Osteoblast (primary cell): ENCODE data around the gene MED10. TPM values are rescaled to one million over a fixed set of nuclear protein-coding genes. Genes with fewer than 3 reads are reported as not detected.

Experiments used
- DNase-seq: peaks from one replicate; pipeline ENCODE4 v3.0.0; 2011; ENCODE audit warnings: low spot score, mixed read lengths; ENCODE audit not compliant: insufficient read length; ENCODE audit errors: missing footprints
- H2AFZ ChIP-seq: 2 replicates; pipeline ENCODE4 v1.6.0; 2011; ENCODE audit warnings: mild to moderate bottlenecking, low read length
- H3K27ac ChIP-seq: 2 replicates; pipeline ENCODE4 v1.5.1; 2011; ENCODE audit warnings: mild to moderate bottlenecking, low read depth, low read length, moderate library complexity
- H3K27me3 ChIP-seq: 2 replicates; pipeline ENCODE4 v1.6.0; 2012; ENCODE audit warnings: mild to moderate bottlenecking, control low read depth, inconsistent platforms, low read length, moderate library complexity; ENCODE audit not compliant: insufficient read depth
- H3K36me3 ChIP-seq: 2 replicates; pipeline ENCODE4 v1.5.1; 2011; ENCODE audit warnings: mild to moderate bottlenecking, low read length, control low read depth, moderate library complexity; ENCODE audit not compliant: insufficient read depth
- H3K4me1 ChIP-seq: 2 replicates; pipeline ENCODE4 v1.5.1; 2011; ENCODE audit warnings: mild to moderate bottlenecking, low read length, control low read depth, moderate library complexity; ENCODE audit not compliant: insufficient read depth
- H3K4me2 ChIP-seq: 2 replicates; pipeline ENCODE4 v1.6.0; 2011; ENCODE audit warnings: mild to moderate bottlenecking, low read length; ENCODE audit not compliant: insufficient read depth
- H3K4me3 ChIP-seq: fragments of 200-600 bp; sonication (generic); 3 replicates; pipeline ENCODE4 v1.5.1; 2012; ENCODE audit warnings: mild to moderate bottlenecking, low read length, inconsistent platforms; ENCODE audit not compliant: insufficient read depth
- H3K79me2 ChIP-seq: 2 replicates; pipeline ENCODE4 v1.6.0; 2012; ENCODE audit warnings: mild to moderate bottlenecking, low read length, control low read depth, inconsistent platforms; ENCODE audit not compliant: insufficient read depth
- H3K9me3 ChIP-seq: 2 replicates; pipeline ENCODE4 v1.5.1; 2011; ENCODE audit warnings: low read depth, low read length, control low read depth
- H4K20me1 ChIP-seq: 2 replicates; pipeline ENCODE4 v1.6.0; 2012; ENCODE audit warnings: mild to moderate bottlenecking, low read length, control low read depth; ENCODE audit not compliant: insufficient read depth
- total RNA-seq: library from RNA; depleted of rRNA; stranded (reverse); fragments of >200 nt; gene quantifications from 2 replicates; pipeline ENCODE4 v1.2.3, GENCODE V29; 2012
- TF ChIP-seq, protein P1 (sequence below): IDR thresholded peaks from 2 replicates; pipeline ENCODE4 v1.5.1; 2011; ENCODE audit warnings: mild to moderate bottlenecking, low read depth, low read length, moderate library complexity; ENCODE audit errors: extremely low read depth

MED10 gene
- total RNA-seq, 1 donor = 13.4 TPM

GRCh38 chr5:6373081-6373846, 5.1 kb downstream of the MED10 start:
- Histone ChIP-seq H3K27me3 (no peaks in the 10 kb centered on the region), H3K4me1 (peaks cover 9% of the 10 kb centered on the region), H3K36me3 (peaks cover 76% of the 10 kb centered on the region), H3K27ac (no peak overlapping the region), H3K9me3 (no peaks in the 10 kb centered on the region), H4K20me1 (peaks cover 29% of the 10 kb centered on the region), H3K79me2 (peaks cover 46% of the 10 kb centered on the region), H3K4me2 (no peak overlapping the region), H2AFZ (no peak overlapping the region), H3K4me3 (no peak overlapping the region)
- DNase-seq = peak; percentile 63
- TF ChIP-seq, protein P1, sequence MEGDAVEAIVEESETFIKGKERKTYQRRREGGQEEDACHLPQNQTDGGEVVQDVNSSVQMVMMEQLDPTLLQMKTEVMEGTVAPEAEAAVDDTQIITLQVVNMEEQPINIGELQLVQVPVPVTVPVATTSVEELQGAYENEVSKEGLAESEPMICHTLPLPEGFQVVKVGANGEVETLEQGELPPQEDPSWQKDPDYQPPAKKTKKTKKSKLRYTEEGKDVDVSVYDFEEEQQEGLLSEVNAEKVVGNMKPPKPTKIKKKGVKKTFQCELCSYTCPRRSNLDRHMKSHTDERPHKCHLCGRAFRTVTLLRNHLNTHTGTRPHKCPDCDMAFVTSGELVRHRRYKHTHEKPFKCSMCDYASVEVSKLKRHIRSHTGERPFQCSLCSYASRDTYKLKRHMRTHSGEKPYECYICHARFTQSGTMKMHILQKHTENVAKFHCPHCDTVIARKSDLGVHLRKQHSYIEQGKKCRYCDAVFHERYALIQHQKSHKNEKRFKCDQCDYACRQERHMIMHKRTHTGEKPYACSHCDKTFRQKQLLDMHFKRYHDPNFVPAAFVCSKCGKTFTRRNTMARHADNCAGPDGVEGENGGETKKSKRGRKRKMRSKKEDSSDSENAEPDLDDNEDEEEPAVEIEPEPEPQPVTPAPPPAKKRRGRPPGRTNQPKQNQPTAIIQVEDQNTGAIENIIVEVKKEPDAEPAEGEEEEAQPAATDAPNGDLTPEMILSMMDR = no peak

DNA sequence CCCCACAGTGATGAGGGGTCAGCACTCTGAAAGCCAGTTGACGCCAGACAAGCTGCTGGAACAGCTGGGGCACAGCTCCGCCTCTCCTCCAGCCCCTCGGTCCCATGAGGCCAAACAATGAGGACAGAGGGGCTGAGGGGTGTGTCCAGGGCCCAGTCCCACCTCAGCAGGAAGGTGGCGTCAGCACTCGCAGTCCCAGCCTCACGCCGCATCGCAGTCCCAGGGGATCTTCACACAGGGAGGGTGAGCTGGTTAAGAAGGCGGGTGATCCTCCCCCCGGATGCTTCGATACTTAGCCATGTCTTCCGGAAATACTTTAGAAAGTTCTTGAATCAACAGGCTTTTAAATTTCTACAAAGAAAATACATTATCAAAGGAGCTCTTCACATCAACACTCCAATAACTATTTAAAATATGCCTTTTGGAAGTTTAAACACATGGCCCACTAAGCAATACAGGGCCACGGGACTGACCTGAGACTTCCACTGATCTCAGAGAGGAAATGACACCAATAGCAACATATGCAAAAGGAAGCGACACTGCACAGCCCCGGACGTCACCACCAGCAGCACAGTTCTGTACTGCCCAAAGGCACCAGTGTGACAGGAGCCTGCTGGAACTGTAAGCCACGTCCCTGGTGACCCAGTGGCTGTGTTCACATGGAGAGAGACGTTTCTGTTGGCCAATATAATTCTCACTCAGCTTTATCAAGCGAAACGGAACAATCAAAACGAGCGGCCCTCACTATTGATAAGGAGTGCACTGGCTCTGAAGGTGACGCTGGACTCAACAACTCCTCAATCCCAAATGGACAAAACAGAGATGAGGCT, 5.9 kb downstream of the MED10 start:
- Histone ChIP-seq H3K27me3 (no peaks in the 10 kb centered on the region), H3K4me2 (no peak overlapping the region), H4K20me1 (peaks cover 26% of the 10 kb centered on the region), H3K36me3 (peaks cover 76% of the 10 kb centered on the region), H2AFZ (no peak overlapping the region), H3K4me1 (peaks cover 7% of the 10 kb centered on the region), H3K9me3 (no peaks in the 10 kb centered on the region), H3K79me2 (peaks cover 38% of the 10 kb centered on the region), H3K27ac (no peak overlapping the region), H3K4me3 (no peak overlapping the region)
- peak; percentile 44 for DNase-seq
- TF ChIP-seq, protein P1 = no peak

DNA sequence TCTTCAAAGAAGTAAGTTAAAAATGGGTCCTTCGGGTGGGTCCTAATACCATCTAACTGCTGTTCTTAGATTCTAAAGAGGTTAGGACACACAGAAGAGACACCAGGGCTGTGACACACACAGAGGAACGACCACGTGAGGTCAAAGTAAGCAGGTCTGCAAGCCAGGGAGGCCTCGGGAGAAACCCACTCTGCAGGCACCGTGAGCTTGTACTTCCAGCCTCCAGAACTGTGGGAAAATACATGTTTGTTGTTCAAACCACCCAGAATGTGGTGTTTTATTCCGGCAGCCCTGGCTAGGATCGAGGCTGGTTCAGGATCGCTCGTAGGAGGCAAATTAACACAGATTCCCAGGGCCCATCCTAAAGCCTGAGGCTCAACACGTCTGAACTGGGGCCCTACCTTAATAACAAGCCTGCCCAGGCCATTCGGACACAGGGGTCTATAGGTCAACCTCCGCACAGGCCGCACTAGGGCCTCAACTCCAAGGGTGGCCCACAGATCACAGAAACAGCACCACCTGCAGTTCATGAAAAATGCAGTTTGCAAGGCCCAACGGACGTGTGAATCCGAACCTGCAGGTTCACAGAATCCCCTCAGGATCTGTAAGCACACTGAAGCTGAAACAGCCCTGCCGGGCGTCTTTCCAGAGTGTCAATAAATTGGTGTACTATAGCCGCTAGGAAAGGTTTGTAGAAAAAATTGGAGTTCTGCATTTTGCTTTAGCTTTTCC, 7.1 kb downstream of the MED10 start:
- no peak overlapping the region for H3K4me3 ChIP-seq
- no peak overlapping the region for H3K4me2 ChIP-seq
- H3K9me3 ChIP-seq = no peaks in the 10 kb centered on the region
- H3K27ac ChIP-seq = no peak overlapping the region
- H3K36me3 ChIP-seq = peaks cover 70% of the 10 kb centered on the region
- no peaks in the 10 kb centered on the region for H3K27me3 ChIP-seq
- peaks cover 19% of the 10 kb centered on the region for H4K20me1 ChIP-seq
- no peaks in the 10 kb centered on the region for H3K4me1 ChIP-seq
- H3K79me2 ChIP-seq = peaks cover 26% of the 10 kb centered on the region
- peak; percentile 36 for DNase-seq
- TF ChIP-seq, protein P1 = no peak
- no peak overlapping the region for H2AFZ ChIP-seq
